IMR-90 (cell line): ENCODE data around the gene SESN1.

Source experiments
- BHLHE40 ChIP-seq: fragments of 150-350 bp; IDR thresholded peaks from 2 replicates; pipeline ENCODE4 v1.6.1; 2016; ENCODE audit warnings: mild to moderate bottlenecking, low read depth, low read length
- CEBPB ChIP-seq: IDR thresholded peaks from 2 replicates; pipeline ENCODE4 v1.6.1; 2012; ENCODE audit warnings: low read depth, low read length, improper control_type of control experiment
- CHD1 ChIP-seq: IDR thresholded peaks from 2 replicates; pipeline ENCODE4 v1.6.1; 2012; ENCODE audit warnings: low read depth, low read length, improper control_type of control experiment
- FOS ChIP-seq: fragments of 150-350 bp; IDR thresholded peaks from 2 replicates; pipeline ENCODE4 v1.6.1; 2016; ENCODE audit warnings: low read depth, low read length
- MAZ ChIP-seq: IDR thresholded peaks from 2 replicates; pipeline ENCODE4 v1.6.1; 2012; ENCODE audit warnings: low read depth, mild to moderate bottlenecking, low read length, improper control_type of control experiment, moderate library complexity, borderline replicate concordance
- NFE2L2 ChIP-seq: fragments of 150-350 bp; IDR thresholded peaks from 2 replicates; pipeline ENCODE4 v1.6.1; 2016; ENCODE audit warnings: low read depth, mild to moderate bottlenecking, low read length
- POLR2A ChIP-seq: IDR thresholded peaks from 2 replicates; pipeline ENCODE4 v1.6.1; 2012; ENCODE audit warnings: mild to moderate bottlenecking, low read depth, low read length
- RAD21 ChIP-seq: IDR thresholded peaks from 2 replicates; pipeline ENCODE4 v1.6.1; 2012; ENCODE audit warnings: low read length, improper control_type of control experiment
- RCOR1 ChIP-seq: IDR thresholded peaks from 2 replicates; pipeline ENCODE4 v1.6.1; 2012; ENCODE audit warnings: mild to moderate bottlenecking, low read length, improper control_type of control experiment; ENCODE audit not compliant: insufficient replicate concordance
- RFX5 ChIP-seq: IDR thresholded peaks from 2 replicates; pipeline ENCODE4 v1.8.0; 2012; ENCODE audit warnings: low read depth, mild to moderate bottlenecking, low read length, moderate library complexity
- SMC3 ChIP-seq: fragments of 150-350 bp; IDR thresholded peaks from 2 replicates; pipeline ENCODE4 v1.6.1; 2016; ENCODE audit warnings: low read depth, mild to moderate bottlenecking, antibody characterized with exemption, low read length, moderate library complexity
- TF ChIP-seq, protein P1 (sequence below): conservative IDR thresholded peaks from 2 replicates; pipeline ENCODE4 v1.5.1; 2012; ENCODE audit warnings: mild to moderate bottlenecking, low read depth, low read length, improper control_type of control experiment
- TF ChIP-seq, protein P2 (sequence below): fragments of 150-350 bp; IDR thresholded peaks from 2 replicates; pipeline ENCODE4 v1.6.1; 2016; ENCODE audit warnings: low read depth, mild to moderate bottlenecking, low read length, moderate library complexity, borderline replicate concordance
- TF ChIP-seq, protein P3 (sequence below): fragments of 150-350 bp; IDR thresholded peaks from 2 replicates; pipeline ENCODE4 v1.6.1; 2017; ENCODE audit warnings: mild to moderate bottlenecking, antibody characterized with exemption, low read length, low read depth

DNA sequence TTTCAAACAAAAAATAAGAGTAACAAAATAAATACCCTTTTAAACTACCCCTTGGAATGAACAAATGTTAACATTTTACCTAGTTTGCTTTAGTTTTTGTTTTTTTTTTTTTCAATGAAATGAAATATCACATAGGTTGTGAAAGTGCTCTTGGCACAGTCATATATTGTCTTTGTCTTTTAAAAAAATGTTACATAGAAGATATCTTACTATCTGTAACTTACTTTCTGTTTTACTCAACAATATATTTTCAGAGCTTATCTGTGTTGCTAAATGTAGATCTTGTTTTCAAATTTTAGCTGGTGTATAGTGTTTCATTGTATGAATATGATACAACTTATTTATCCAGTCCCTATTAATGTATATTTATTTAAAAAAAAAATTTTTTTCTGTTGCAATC is 9.3 kb upstream of the SESN1 start:
- no peak for TF ChIP-seq RAD21
- TF ChIP-seq CEBPB: no peak
- TF ChIP-seq, protein P1, sequence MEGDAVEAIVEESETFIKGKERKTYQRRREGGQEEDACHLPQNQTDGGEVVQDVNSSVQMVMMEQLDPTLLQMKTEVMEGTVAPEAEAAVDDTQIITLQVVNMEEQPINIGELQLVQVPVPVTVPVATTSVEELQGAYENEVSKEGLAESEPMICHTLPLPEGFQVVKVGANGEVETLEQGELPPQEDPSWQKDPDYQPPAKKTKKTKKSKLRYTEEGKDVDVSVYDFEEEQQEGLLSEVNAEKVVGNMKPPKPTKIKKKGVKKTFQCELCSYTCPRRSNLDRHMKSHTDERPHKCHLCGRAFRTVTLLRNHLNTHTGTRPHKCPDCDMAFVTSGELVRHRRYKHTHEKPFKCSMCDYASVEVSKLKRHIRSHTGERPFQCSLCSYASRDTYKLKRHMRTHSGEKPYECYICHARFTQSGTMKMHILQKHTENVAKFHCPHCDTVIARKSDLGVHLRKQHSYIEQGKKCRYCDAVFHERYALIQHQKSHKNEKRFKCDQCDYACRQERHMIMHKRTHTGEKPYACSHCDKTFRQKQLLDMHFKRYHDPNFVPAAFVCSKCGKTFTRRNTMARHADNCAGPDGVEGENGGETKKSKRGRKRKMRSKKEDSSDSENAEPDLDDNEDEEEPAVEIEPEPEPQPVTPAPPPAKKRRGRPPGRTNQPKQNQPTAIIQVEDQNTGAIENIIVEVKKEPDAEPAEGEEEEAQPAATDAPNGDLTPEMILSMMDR: no peak
- TF ChIP-seq NFE2L2: no peak
- TF ChIP-seq CHD1: no peak
- TF ChIP-seq BHLHE40: no peak
- TF ChIP-seq POLR2A: no peak
- no peak for TF ChIP-seq MAZ
- TF ChIP-seq, protein P2, sequence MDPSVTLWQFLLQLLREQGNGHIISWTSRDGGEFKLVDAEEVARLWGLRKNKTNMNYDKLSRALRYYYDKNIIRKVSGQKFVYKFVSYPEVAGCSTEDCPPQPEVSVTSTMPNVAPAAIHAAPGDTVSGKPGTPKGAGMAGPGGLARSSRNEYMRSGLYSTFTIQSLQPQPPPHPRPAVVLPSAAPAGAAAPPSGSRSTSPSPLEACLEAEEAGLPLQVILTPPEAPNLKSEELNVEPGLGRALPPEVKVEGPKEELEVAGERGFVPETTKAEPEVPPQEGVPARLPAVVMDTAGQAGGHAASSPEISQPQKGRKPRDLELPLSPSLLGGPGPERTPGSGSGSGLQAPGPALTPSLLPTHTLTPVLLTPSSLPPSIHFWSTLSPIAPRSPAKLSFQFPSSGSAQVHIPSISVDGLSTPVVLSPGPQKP: no peak
- no peak for TF ChIP-seq SMC3
- TF ChIP-seq, protein P3, sequence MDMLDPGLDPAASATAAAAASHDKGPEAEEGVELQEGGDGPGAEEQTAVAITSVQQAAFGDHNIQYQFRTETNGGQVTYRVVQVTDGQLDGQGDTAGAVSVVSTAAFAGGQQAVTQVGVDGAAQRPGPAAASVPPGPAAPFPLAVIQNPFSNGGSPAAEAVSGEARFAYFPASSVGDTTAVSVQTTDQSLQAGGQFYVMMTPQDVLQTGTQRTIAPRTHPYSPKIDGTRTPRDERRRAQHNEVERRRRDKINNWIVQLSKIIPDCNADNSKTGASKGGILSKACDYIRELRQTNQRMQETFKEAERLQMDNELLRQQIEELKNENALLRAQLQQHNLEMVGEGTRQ: no peak
- no peak for TF ChIP-seq RCOR1
- no peak for TF ChIP-seq RFX5
- TF ChIP-seq FOS: no peak
